GM21528 (cell line): ENCODE results near the gene CMSS1.

Experiments used
- ATAC-seq: cut with Tn5 transposase; IDR thresholded peaks from one replicate; pipeline ENCODE4 v1.9.1; 2021; ENCODE audit warnings: mild to moderate bottlenecking, moderate library complexity; ENCODE audit not compliant: unreplicated experiment, low FRiP score

CMSS1 gene

GRCh38 chr3:99817437-99818240 lies at the start of gene CMSS1:
Gene CMSS1 (plus strand): TSS chr3:99817862.
- ATAC-seq, result peak; percentile 98

GRCh38 chr3:99768126-99768525 lies 49.5 kb upstream of the CMSS1 start:
- no peak for ATAC-seq

- ATAC-seq, result no peak
Measured at GRCh38 chr3:99768808-99769501, 48.7 kb upstream of the CMSS1 start.

- no peak for ATAC-seq
Measured at GRCh38 chr3:99772171-99772570, 45.5 kb upstream of the CMSS1 start.

GRCh38 chr3:99772671-99773070 lies 45.0 kb upstream of the CMSS1 start:
- ATAC-seq, result no peak

- peak; percentile 93 for ATAC-seq
Measured at GRCh38 chr3:99774467-99774866, 43.2 kb upstream of the CMSS1 start.

- ATAC-seq, result no peak
Measured at GRCh38 chr3:99776516-99777209, 41.0 kb upstream of the CMSS1 start.

GRCh38 chr3:99777210-99777549 lies 40.5 kb upstream of the CMSS1 start:
- no peak for ATAC-seq

- ATAC-seq, result no peak
Measured at GRCh38 chr3:99777708-99778107, 40.0 kb upstream of the CMSS1 start.

- ATAC-seq, result no peak
Measured at GRCh38 chr3:99780749-99781148, 36.9 kb upstream of the CMSS1 start.

- no peak for ATAC-seq
Measured at GRCh38 chr3:99781761-99782160, 35.9 kb upstream of the CMSS1 start.

- no peak for ATAC-seq
Measured at GRCh38 chr3:99783011-99783573, 34.6 kb upstream of the CMSS1 start.

GRCh38 chr3:99789011-99789721 lies 28.5 kb upstream of the CMSS1 start:
- peak; percentile 95 for ATAC-seq

- ATAC-seq, result no peak
Measured at GRCh38 chr3:99794485-99794884, 23.2 kb upstream of the CMSS1 start.

- ATAC-seq, result no peak
Measured at GRCh38 chr3:99795573-99795972, 22.1 kb upstream of the CMSS1 start.

GRCh38 chr3:99799422-99799821 lies 18.2 kb upstream of the CMSS1 start:
- no peak for ATAC-seq

GRCh38 chr3:99803297-99803696 lies 14.4 kb upstream of the CMSS1 start:
- no peak for ATAC-seq

GRCh38 chr3:99805160-99805559 lies 12.5 kb upstream of the CMSS1 start:
- ATAC-seq, result no peak

GRCh38 chr3:99808163-99808794 lies 9.4 kb upstream of the CMSS1 start:
- peak; percentile 64 for ATAC-seq

GRCh38 chr3:99809565-99809964 lies 8.1 kb upstream of the CMSS1 start:
- no peak for ATAC-seq
